ENCODE results near the gene EXOC4. TPM values are rescaled to one million over a fixed set of nuclear protein-coding genes. Genes with fewer than 3 reads are reported as not detected.

Gene EXOC4
- total RNA-seq, 1 donor from 2014 or later, result 84.0 TPM

DNA sequence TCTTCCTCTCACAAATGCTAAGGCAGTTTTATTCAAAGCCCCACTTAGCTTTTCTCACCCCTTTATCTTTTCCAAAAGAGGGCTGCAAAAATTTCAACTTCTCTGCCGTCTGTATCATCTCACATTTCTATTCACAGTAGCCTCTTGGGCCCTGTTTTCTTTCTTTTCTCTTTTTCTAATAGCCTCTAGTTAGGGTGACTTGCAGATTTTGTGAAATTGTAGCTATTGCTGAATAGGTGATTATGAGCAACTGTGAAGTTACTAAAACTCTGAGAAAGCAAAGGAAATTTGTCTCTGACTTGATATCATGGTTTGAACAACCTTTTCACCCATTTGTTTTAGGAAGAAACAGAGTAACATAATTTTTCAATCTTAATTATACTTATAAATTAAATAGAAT is 29.2 kb downstream of the EXOC4 start:
- no peak for FAIRE-seq
- peaks cover 1% of the 10 kb centered on the region for H3K36me3 ChIP-seq (ENCODE audit: control insufficient read depth, insufficient read depth, low read length)
- H3K4me3 ChIP-seq (ENCODE audit: low read depth, low read length), result no peak overlapping the region
- TF ChIP-seq, protein P1, sequence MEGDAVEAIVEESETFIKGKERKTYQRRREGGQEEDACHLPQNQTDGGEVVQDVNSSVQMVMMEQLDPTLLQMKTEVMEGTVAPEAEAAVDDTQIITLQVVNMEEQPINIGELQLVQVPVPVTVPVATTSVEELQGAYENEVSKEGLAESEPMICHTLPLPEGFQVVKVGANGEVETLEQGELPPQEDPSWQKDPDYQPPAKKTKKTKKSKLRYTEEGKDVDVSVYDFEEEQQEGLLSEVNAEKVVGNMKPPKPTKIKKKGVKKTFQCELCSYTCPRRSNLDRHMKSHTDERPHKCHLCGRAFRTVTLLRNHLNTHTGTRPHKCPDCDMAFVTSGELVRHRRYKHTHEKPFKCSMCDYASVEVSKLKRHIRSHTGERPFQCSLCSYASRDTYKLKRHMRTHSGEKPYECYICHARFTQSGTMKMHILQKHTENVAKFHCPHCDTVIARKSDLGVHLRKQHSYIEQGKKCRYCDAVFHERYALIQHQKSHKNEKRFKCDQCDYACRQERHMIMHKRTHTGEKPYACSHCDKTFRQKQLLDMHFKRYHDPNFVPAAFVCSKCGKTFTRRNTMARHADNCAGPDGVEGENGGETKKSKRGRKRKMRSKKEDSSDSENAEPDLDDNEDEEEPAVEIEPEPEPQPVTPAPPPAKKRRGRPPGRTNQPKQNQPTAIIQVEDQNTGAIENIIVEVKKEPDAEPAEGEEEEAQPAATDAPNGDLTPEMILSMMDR (IDR thresholded peaks at IDR 0.05; ENCODE audit: insufficient read depth, low read length, severe bottlenecking), result no peak
- no peak for DNase-seq (ENCODE audit: low read depth)
- H3K27me3 ChIP-seq (ENCODE audit: control insufficient read depth, insufficient read depth, low read length), result no peaks in the 10 kb centered on the region

DNA sequence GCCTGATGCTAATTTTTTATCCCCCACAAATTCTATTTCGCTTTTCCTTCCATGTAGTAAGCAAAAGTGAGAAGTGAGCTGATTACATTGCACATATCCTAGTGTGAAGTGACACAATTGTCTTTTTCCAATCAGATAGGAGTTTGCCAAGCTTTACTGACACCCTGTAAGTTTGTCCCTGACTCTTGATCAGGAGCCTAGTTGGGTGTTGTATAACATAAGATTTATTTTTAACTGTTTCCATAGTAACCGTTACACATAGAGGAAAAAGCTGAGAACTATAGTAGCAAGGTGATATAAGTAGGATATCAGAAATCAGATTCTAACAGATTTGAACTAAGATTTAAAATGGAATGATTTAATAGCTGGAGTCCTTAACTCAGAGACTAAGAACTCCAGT is 31.2 kb downstream of the EXOC4 start:
- Histone ChIP-seq H3K4me3 (ENCODE audit: low read depth, low read length) (no peak overlapping the region), H3K36me3 (ENCODE audit: control insufficient read depth, insufficient read depth, low read length) (no peaks in the 10 kb centered on the region), H3K27me3 (ENCODE audit: control insufficient read depth, insufficient read depth, low read length) (no peaks in the 10 kb centered on the region)
- TF ChIP-seq, protein P1 (IDR thresholded peaks at IDR 0.05; ENCODE audit: insufficient read depth, low read length, severe bottlenecking), result no peak
- no peak for DNase-seq (ENCODE audit: low read depth)
- FAIRE-seq, result no peak

DNA sequence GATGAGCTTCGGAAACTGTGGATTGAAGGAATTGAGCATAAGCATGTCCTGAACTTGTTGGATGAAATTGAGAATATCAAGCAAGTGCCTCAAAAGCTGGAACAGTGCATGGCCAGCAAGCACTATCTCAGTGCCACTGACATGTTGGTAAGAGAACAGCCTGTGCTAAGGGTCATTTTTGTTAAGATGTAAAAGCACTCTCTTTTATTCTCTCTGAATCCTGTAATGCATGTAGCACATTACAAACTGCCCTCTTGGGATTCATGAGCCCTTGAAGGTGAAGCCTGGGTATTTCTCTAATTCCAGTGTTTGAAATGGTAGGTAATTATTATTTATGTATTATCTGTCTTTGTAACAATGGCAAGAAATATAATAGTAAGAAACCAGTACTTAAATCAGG is 36.1 kb downstream of the EXOC4 start:
- FAIRE-seq (no peak), DNase-seq (ENCODE audit: low read depth) (no peak)
- H3K36me3 ChIP-seq (ENCODE audit: control insufficient read depth, insufficient read depth, low read length), result no peaks in the 10 kb centered on the region
- TF ChIP-seq, protein P1 (IDR thresholded peaks at IDR 0.05; ENCODE audit: insufficient read depth, low read length, severe bottlenecking), result no peak
- no peaks in the 10 kb centered on the region for H3K27me3 ChIP-seq (ENCODE audit: control insufficient read depth, insufficient read depth, low read length)
- H3K4me3 ChIP-seq (ENCODE audit: low read depth, low read length), result no peak overlapping the region

DNA sequence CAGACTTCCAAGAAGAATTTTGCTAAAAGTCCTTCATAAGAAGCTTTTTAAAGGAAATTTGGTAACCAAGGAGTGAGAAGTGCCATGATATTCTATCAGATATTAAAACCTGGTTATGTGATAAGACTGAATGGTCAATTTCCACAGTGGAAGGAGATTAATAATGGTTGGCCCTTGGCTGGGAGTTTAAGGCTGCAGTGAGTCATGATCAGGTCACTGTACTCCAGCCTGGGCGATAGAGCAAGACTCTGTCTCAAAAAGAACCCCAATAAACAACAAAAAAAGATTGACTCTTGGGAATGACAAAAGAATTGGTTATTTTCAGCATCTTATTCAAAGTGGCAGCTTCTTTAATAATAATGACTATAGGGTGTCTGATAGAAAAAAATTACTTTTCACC is 37.2 kb downstream of the EXOC4 start:
- DNase-seq (ENCODE audit: low read depth) (peak; percentile 12), FAIRE-seq (no peak)
- Histone ChIP-seq H3K27me3 (ENCODE audit: control insufficient read depth, insufficient read depth, low read length) (no peaks in the 10 kb centered on the region), H3K36me3 (ENCODE audit: control insufficient read depth, insufficient read depth, low read length) (no peaks in the 10 kb centered on the region), H3K4me3 (ENCODE audit: low read depth, low read length) (no peak overlapping the region)
- TF ChIP-seq, protein P1 (IDR thresholded peaks at IDR 0.05; ENCODE audit: insufficient read depth, low read length, severe bottlenecking), result no peak

DNA sequence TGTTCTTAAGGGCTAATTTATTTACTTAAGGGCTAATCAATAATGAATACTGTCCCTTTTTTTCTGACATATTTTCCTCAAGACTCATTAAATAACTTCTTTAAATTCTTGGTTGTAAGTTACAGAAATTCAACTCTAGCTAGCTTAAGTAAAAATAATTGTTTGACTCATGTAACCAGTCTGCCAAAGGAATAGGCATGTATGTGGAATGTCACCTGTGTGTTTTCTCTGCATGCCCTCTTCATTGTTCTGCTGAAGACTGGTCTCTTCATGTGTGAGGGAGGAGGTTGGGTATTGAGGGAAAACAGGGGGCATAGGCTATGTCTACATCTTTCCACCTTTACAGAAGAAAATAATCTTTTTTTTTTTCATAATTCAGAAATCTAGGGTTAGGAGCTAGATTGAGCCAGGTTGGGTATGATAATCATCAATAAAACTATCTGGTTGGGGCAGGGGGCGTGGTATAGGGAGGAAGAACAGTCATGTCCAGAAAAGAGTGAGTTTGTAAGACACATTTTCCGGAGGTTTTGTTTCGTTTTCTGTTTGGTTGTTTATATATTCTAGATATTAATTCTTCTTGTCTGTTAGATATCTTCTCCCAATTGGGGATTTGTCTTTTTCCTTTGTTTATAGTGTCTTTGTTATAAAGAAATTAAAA is 37.9 kb downstream of the EXOC4 start:
- Histone ChIP-seq H3K36me3 (ENCODE audit: control insufficient read depth, insufficient read depth, low read length) (no peaks in the 10 kb centered on the region), H3K27me3 (ENCODE audit: control insufficient read depth, insufficient read depth, low read length) (no peaks in the 10 kb centered on the region), H3K4me3 (ENCODE audit: low read depth, low read length) (no peak overlapping the region)
- DNase-seq (ENCODE audit: low read depth) (no peak), FAIRE-seq (no peak)
- TF ChIP-seq, protein P1 (IDR thresholded peaks at IDR 0.05; ENCODE audit: insufficient read depth, low read length, severe bottlenecking), result no peak

DNA sequence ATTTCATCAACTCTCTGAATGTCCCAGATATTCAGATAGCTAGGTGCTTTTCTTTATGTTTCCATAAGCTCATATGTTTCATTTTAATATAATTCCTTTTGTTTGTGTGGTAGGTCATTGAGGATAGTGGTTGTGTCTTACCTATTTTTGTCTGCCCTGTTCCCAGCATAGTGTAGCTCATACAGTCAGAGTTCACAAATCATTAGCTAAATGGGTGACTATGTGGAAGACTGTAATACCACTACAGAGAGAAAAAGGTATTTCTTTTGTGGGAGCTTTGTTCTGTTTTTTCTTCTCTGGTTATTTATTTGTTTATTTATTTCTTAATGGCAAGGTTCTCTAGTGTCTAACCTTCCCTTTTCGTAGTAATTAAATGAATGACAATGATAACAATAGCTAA is 39.8 kb downstream of the EXOC4 start:
- H3K27me3 ChIP-seq (ENCODE audit: control insufficient read depth, insufficient read depth, low read length), result no peaks in the 10 kb centered on the region
- H3K4me3 ChIP-seq (ENCODE audit: low read depth, low read length), result no peak overlapping the region
- H3K36me3 ChIP-seq (ENCODE audit: control insufficient read depth, insufficient read depth, low read length), result no peaks in the 10 kb centered on the region
- no peak for DNase-seq (ENCODE audit: low read depth)
- FAIRE-seq, result no peak
- TF ChIP-seq, protein P1 (IDR thresholded peaks at IDR 0.05; ENCODE audit: insufficient read depth, low read length, severe bottlenecking), result no peak
